ENCODE measurements around the gene KCTD16.

DNA sequence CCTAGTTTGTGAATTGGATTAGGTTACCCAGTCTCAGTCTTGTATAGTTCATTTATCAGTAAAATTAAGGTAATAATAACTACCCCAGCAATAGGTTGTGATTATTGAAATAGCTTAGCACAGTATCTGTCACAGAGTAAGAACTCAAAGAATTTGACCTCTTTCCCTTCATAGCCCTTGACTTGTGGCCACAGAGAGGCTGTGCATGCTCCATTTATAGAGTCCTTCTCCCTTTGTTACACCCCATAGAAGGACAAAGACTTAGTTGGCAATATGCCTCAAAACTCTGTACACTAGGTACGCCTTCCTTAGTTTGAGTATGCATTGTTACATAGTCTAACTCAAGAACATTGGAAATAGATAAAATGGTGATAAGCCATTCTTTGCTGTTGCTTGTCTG lies 257.2 kb downstream of the KCTD16 start:
- no peak for TF ChIP-seq POLR2A (IDR thresholded peaks at IDR 0.05)
- TF ChIP-seq, protein P1, sequence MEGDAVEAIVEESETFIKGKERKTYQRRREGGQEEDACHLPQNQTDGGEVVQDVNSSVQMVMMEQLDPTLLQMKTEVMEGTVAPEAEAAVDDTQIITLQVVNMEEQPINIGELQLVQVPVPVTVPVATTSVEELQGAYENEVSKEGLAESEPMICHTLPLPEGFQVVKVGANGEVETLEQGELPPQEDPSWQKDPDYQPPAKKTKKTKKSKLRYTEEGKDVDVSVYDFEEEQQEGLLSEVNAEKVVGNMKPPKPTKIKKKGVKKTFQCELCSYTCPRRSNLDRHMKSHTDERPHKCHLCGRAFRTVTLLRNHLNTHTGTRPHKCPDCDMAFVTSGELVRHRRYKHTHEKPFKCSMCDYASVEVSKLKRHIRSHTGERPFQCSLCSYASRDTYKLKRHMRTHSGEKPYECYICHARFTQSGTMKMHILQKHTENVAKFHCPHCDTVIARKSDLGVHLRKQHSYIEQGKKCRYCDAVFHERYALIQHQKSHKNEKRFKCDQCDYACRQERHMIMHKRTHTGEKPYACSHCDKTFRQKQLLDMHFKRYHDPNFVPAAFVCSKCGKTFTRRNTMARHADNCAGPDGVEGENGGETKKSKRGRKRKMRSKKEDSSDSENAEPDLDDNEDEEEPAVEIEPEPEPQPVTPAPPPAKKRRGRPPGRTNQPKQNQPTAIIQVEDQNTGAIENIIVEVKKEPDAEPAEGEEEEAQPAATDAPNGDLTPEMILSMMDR (IDR thresholded peaks at IDR 0.05), result no peak
